ENCODE measurements around the gene ZNF662.

Gene ZNF662

GRCh38 chr3:42937334-42937733 lies 31.4 kb downstream of the ZNF662 start:
- no peak for DNase-seq (ENCODE audit: low spot score)

DNA sequence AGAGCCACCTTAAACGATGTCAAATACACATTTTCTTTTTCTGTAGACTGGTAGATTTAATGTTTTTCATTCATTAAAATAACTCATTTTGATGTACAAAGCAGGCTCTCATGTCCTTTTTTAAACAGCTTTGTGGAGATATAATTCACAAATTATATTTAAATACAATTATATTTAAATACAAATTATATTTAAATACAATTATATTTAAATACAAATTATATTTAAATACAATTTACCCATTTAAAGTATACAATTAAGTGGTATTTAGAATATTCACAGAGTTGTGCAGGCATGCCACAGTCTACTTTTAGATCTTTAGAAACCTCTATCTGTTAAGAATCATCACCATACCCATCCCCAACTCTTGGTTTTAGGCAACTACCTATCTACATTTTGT lies 36.8 kb downstream of the ZNF662 start:
- no peak for DNase-seq (ENCODE audit: low spot score)

DNA sequence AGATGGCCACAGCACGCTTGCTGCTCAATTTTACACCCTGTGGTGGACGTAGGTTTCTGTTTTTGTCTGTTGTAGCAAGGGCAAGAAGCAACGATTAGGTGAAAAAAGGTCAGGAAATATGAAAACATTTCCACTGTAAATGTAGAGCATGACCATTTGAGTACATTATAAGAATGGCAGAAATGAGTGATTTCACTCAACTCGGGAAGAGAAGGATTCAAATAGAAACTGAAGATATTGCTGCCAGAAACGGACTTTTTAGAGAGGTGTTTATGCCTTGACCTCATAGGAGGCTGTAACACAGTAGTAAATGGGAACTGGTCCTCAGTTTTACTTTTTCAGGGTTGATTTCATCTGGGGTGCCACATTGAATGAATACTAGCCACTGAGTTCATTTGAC lies 40.1 kb downstream of the ZNF662 start:
- no peak for DNase-seq (ENCODE audit: low spot score)

DNA sequence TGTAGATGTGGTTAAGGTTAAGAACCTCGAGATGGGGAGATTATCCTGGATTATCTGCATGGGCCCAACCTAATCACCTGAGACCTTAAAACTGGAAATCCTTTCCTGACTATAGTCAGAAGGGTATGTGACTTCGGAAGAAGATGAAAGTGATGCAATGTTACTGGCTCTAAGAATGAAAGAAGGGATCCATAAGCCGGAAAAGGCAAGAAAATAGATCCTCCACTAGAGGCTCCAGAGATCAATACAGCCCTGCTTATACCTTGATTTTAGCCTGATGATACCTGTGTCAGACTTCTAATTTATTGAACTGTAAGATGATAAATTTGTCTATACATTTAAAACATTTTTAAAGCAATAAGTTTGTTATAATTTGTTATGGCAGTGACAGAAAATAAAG lies 51.6 kb downstream of the ZNF662 start:
- no peak for DNase-seq (ENCODE audit: low spot score)

DNA sequence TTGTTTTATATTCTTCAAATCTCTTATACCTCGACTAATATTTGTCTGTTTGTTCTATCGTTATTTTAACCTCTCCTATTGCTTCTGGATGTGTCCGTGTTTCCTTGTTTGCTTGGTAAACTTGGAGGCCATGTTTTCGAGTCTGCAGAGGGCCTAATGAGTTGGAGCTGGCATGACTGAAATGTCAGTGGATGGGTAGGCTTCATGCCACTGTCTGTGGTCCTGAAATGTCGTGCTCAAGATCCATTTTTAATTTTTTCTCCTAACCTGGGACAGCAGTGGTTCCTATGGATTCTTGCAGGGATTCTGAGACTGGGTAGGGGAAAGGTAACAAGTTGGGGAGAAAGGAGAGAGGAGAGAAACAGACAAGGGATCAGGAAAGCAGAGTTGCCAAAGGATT lies 54.3 kb downstream of the ZNF662 start:
- no peak for DNase-seq (ENCODE audit: low spot score)

- DNase-seq (ENCODE audit: low spot score): no peak
Measured at GRCh38 chr3:42960786-42961185, 54.8 kb downstream of the ZNF662 start.

- peak; percentile 20 for DNase-seq (ENCODE audit: low spot score)
Measured at GRCh38 chr3:42961633-42962032, 55.7 kb downstream of the ZNF662 start.

DNA sequence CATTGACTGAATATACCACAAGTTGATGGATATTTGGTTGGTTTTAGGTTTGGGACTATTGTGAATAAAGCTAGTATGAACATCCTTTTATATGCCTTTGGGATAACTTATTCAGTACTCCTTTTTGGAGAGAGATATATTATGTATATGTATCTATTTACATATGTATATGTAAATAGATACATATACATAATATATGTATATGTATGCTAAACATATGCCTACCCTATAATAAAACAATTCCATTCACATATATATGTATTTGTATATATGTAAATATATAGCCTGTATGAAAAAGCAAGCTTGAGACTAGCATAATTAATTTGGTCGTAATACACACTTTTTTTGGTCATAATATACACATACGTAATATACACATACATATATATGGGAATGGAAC lies 57.3 kb downstream of the ZNF662 start:
- DNase-seq (ENCODE audit: low spot score): no peak

DNA sequence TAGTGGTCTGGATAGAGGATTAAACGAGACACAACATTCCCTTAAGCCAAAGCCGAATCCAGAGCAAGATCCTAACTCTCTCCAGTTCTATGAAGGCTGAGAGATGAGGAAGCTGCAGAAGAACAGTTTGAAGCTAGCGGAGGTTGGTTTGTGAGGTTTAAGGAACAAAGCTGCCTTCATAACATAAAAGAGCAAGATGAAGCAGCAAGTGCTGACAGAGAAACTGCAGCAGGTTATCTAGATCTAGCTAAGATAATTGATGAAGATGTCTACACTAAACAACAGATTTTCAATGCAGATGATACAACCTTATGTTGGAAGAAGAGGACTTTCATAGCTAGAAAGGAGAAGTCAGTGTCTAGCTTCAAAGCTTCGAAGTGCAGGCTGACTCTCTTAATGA lies 58.3 kb downstream of the ZNF662 start:
- DNase-seq (ENCODE audit: low spot score): no peak
